ENCODE results near the gene MPP3. TPM values are rescaled to one million over a fixed set of nuclear protein-coding genes. Genes with fewer than 3 reads are reported as not detected.

MPP3 gene
- polyA plus RNA-seq, 3 donors = 1.5 TPM; not detected in 2

DNA sequence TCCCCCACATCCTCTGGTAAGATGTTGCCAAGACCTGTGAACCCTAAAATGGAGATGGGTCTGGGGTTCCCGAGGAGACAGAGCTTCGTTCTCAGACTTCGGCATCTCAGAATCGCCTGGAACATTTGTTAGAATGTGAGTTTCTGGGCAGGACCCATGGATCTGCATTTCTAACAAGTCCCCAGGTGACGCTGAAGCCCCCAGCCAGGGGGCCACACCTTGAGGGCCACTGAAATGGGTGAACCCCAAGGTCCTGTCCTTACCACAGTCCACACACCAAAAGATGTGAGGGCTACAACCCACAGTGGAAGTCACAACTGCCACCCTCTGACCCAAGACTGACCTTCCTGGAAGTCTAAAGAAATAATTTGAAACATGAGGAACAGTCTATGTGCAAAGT is 14.0 kb downstream of the MPP3 start:
- Histone ChIP-seq H3K4me2 (replicated peaks; ENCODE audit: extremely low read depth, low read length, poor library complexity, severe bottlenecking) (no peak overlapping the region), H3K4me1 (ENCODE audit: control insufficient read depth in 1 of 2, insufficient read depth in 2 of 2, low read length in 2 of 2) (peaks cover 11 to 15% of the 10 kb centered on the region in 2 donors), H4K20me1 (ENCODE audit: insufficient read depth, low read length) (no peaks in the 10 kb centered on the region), H2AFZ (ENCODE audit: insufficient read depth, low read depth, low read length, poor library complexity, severe bottlenecking) (no peak overlapping the region), H3K27ac (ENCODE audit: low read depth in 1 of 2, low read length in 2 of 2) (no peak overlapping the region), H3K9me3 (replicated peaks in 1 of 2; ENCODE audit: control insufficient read depth in 1 of 2, insufficient read depth in 1 of 2, low read length in 2 of 2) (no peaks in the 10 kb centered on the region), H3K27me3 (ENCODE audit: control insufficient read depth in 2 of 2, insufficient read depth in 2 of 2, low read length in 2 of 2) (no peaks in the 10 kb centered on the region), H3K9ac (ENCODE audit: insufficient read depth, low read length, poor library complexity, severe bottlenecking) (no peak overlapping the region), H3K79me2 (ENCODE audit: insufficient read depth, low read length) (no peaks in the 10 kb centered on the region), H3K4me3 (replicated peaks in 1 of 3; ENCODE audit: low read depth in 2 of 3, low read length in 3 of 3) (no peak overlapping the region), H3K36me3 (replicated peaks in 1 of 2; ENCODE audit: control insufficient read depth in 1 of 2, insufficient read depth in 2 of 2, low read length in 2 of 2) (no peaks in the 10 kb centered on the region)
- peaks cover 0 to 2% (median 0%) of the 10 kb centered on the region in 3 donors for H3K27me3 Mint-ChIP-seq (ENCODE audit: low read depth in 3 of 3)
- peaks cover 4 to 8% of the 10 kb centered on the region in 2 donors for H3K36me3 Mint-ChIP-seq
- H3K4me3 Mint-ChIP-seq = no peak overlapping the region
- DNase-seq = no peak
- H3K4me1 Mint-ChIP-seq = peaks cover 18% of the 10 kb centered on the region
- H3K9me3 Mint-ChIP-seq = no peaks in the 10 kb centered on the region
- no peak overlapping the region for H3K27ac Mint-ChIP-seq
- intact Hi-C loops (cut with micrococcal nuclease) = no loop called here
- 100% methylated on average over 2 of the region's 5 CpGs for WGBS (ENCODE audit: insufficient coverage)
- TF ChIP-seq CTCF (IDR thresholded peaks at IDR 0.05) = no peak

DNA sequence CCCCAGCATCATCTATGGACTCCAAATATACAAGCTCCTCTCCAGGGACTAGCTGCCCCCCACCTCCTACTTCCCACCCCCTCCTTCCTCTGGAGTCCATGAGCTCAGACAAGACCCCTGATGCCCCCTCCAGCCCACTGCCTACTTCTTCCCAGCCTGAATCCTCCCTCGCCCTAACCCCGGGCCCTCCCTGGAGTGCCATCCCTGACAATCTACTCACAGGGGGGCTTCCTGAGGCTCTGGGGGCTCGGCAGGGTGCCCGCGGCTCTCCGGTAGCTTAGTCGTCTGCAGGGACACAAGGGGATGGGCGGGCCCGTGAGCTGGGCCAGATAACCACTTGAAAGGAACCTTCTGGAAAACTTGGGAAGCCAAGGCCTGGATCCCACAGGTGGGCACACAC is 15.1 kb downstream of the MPP3 start:
- Histone ChIP-seq H2AFZ (ENCODE audit: insufficient read depth, low read depth, low read length, poor library complexity, severe bottlenecking) (no peak overlapping the region), H3K27ac (ENCODE audit: low read depth in 1 of 2, low read length in 2 of 2) (no peak overlapping the region), H3K4me2 (replicated peaks; ENCODE audit: extremely low read depth, low read length, poor library complexity, severe bottlenecking) (no peak overlapping the region), H3K79me2 (ENCODE audit: insufficient read depth, low read length) (no peaks in the 10 kb centered on the region), H3K4me3 (replicated peaks in 1 of 3; ENCODE audit: low read depth in 2 of 3, low read length in 3 of 3) (no peak overlapping the region), H3K27me3 (ENCODE audit: control insufficient read depth in 2 of 2, insufficient read depth in 2 of 2, low read length in 2 of 2) (no peaks in the 10 kb centered on the region), H3K4me1 (ENCODE audit: control insufficient read depth in 1 of 2, insufficient read depth in 2 of 2, low read length in 2 of 2) (peaks cover 11 to 15% of the 10 kb centered on the region in 2 donors), H3K36me3 (replicated peaks in 1 of 2; ENCODE audit: control insufficient read depth in 1 of 2, insufficient read depth in 2 of 2, low read length in 2 of 2) (no peaks in the 10 kb centered on the region), H3K9ac (ENCODE audit: insufficient read depth, low read length, poor library complexity, severe bottlenecking) (no peak overlapping the region), H4K20me1 (ENCODE audit: insufficient read depth, low read length) (no peaks in the 10 kb centered on the region), H3K9me3 (replicated peaks in 1 of 2; ENCODE audit: control insufficient read depth in 1 of 2, insufficient read depth in 1 of 2, low read length in 2 of 2) (no peaks in the 10 kb centered on the region)
- intact Hi-C loops (cut with micrococcal nuclease) = no loop called here
- TF ChIP-seq CTCF (IDR thresholded peaks at IDR 0.05) = no peak
- no peaks in the 10 kb centered on the region for H3K9me3 Mint-ChIP-seq
- WGBS (ENCODE audit: insufficient coverage) = 99% methylated on average over 9 of the region's 9 CpGs
- no peak for DNase-seq
- peaks cover 18% of the 10 kb centered on the region for H3K4me1 Mint-ChIP-seq
- H3K27me3 Mint-ChIP-seq (ENCODE audit: low read depth in 3 of 3) = peaks cover 0 to 2% (median 0%) of the 10 kb centered on the region in 3 donors
- H3K27ac Mint-ChIP-seq = no peak overlapping the region
- H3K4me3 Mint-ChIP-seq = no peak overlapping the region
- H3K36me3 Mint-ChIP-seq = peaks cover 0 to 8% of the 10 kb centered on the region in 2 donors

All from CD14-positive monocyte (primary cell).